Activated CD8-positive, alpha-beta T cell treated with anti-CD3 and anti-CD28 coated beads for 36 hours (primary cell): ENCODE measurements around the gene CACNA2D3. TPM values are rescaled to one million over a fixed set of nuclear protein-coding genes. Genes with fewer than 3 reads are reported as not detected.
"Not testable (repeated sequence)": the region's sequence is repeated elsewhere in the genome, so short reads cannot be mapped to it uniquely, and the experiment has no call there.

Experiments
- ATAC-seq: fragments of 200-7000 bp; cut with Tn5 transposase; one replicate; pipeline ENCODE4 v1.10.0; 2021; ENCODE audit warnings: mild to moderate bottlenecking, moderate library complexity
- CTCF ChIA-PET: fragments of 350-600 bp; sonication (Branson Sonifier 250); formaldehyde crosslinking; loops from one replicate; lab custom pipeline; 2021; ENCODE audit warnings: antibody characterized with exemption; lab: Charles Lee
- POLR2A ChIA-PET: fragments of 350-600 bp; sonication (Branson Sonifier 250); formaldehyde crosslinking; loops from one replicate; lab custom pipeline; 2021; ENCODE audit warnings: antibody characterized with exemption; lab: Charles Lee
- DNase-seq: peaks from one replicate; pipeline ENCODE4 v3.0.0-alpha.2; 2020
- H3K27ac Mint-ChIP-seq: one replicate; pipeline ENCODE4 v1.8.0; 2021; ENCODE audit warnings: mild to moderate bottlenecking, mixed read lengths
- H3K27me3 Mint-ChIP-seq: one replicate; pipeline ENCODE4 v1.8.0; 2021; ENCODE audit warnings: mixed read lengths
- H3K36me3 Mint-ChIP-seq: one replicate; pipeline ENCODE4 v1.8.0; 2021; ENCODE audit warnings: low read depth, mixed read lengths
- H3K4me1 Mint-ChIP-seq: one replicate; pipeline ENCODE4 v1.8.0; 2021; ENCODE audit warnings: low read depth, mixed read lengths
- H3K4me3 Mint-ChIP-seq: one replicate; pipeline ENCODE4 v1.8.0; 2021; ENCODE audit warnings: mild to moderate bottlenecking, moderate library complexity, mixed read lengths
- H3K9me3 Mint-ChIP-seq: one replicate; pipeline ENCODE4 v1.8.0; 2021; ENCODE audit warnings: mixed read lengths
- CTCF ChIP-seq: fragments of 200-600 bp; IDR thresholded peaks from one replicate; pipeline ENCODE4 v1.8.0; 2022; ENCODE audit warnings: antibody characterized with exemption, mild to moderate bottlenecking
- intact Hi-C: fragments of 100-400 bp; cut with micrococcal nuclease; formaldehyde crosslinking; loops from one replicate; pipeline ENCODE4 v1.10.0; 2022
- total RNA-seq, 2 experiments: library from RNA; stranded (reverse); gene quantifications; one replicate each; pipeline ENCODE4 v1.2.3, GENCODE V29; 2021

The CACNA2D3 gene
- total RNA-seq, 2 experiments from 2014 or later = not detected

GRCh38 chr3:54967731-54968161 is 845.4 kb downstream of the CACNA2D3 start:
- ChIA-PET CTCF (no interaction called here), POLR2A (no interaction called here)
- intact Hi-C loops = no loop called here
- TF ChIP-seq CTCF = no peak
- Mint-ChIP-seq H3K9me3 (peaks cover 3% of the 10 kb centered on the region), H3K27ac (no peak overlapping the region), H3K27me3 (peaks cover 2% of the 10 kb centered on the region), H3K36me3 (no peaks in the 10 kb centered on the region), H3K4me3 (no peak overlapping the region), H3K4me1 (no peaks in the 10 kb centered on the region)
- no peak for DNase-seq
- no peak for ATAC-seq

DNA sequence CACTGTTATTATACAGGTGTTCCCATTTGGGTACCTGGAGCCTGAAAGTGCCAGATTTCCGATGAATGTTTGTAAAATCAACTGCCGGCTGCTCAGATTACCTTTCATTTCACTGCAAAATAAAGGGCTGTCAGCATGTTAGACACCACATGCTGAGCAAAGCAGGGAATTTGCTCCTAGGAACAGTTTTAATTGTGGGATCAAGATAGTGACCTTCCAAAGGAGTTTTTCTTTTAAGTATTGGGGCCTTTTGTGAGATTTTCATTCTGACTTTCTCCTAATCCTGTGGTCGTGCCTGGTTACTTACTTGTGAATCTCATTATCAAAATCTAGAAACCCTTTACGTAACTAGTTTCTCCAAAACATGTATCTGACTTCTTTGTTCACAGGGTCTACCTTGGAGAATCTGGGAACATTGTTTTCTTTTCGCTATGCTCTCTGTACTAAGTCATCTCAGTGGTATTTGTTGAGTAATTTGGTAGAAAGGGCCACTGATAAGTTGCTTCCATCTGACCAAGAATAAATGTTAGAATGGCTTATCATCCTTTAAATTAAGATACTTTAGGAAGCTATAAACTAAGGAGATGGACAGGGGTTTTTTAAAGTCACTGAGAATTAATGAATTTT is 846.3 kb downstream of the CACNA2D3 start:
- ChIA-PET POLR2A (no interaction called here), CTCF (no interaction called here)
- ATAC-seq (no peak), DNase-seq (no peak)
- Mint-ChIP-seq H3K27ac (no peak overlapping the region), H3K9me3 (peaks cover 3% of the 10 kb centered on the region), H3K4me3 (no peak overlapping the region), H3K36me3 (no peaks in the 10 kb centered on the region), H3K27me3 (peaks cover 2% of the 10 kb centered on the region), H3K4me1 (no peaks in the 10 kb centered on the region)
- intact Hi-C loops = no loop called here
- TF ChIP-seq CTCF = no peak

- H3K27me3 Mint-ChIP-seq = peaks cover 2% of the 10 kb centered on the region
- peaks cover 3% of the 10 kb centered on the region for H3K9me3 Mint-ChIP-seq
- DNase-seq (no peak), ATAC-seq (no peak)
- no peaks in the 10 kb centered on the region for H3K4me1 Mint-ChIP-seq
- no peak overlapping the region for H3K27ac Mint-ChIP-seq
- H3K4me3 Mint-ChIP-seq = no peak overlapping the region
- TF ChIP-seq CTCF = no peak
- ChIA-PET POLR2A (interaction anchor here (0.8 kb wide), 1 partner anchor 924 kb away, joined by 3 read pairs; no protein-coding TSS in a partner anchor), CTCF (no interaction called here)
- intact Hi-C loops = no loop called here
- no peaks in the 10 kb centered on the region for H3K36me3 Mint-ChIP-seq
These were observed 847.3 kb downstream of the CACNA2D3 start for GRCh38 chr3:54969652-54970051.

GRCh38 chr3:54970895-54971294 is 848.5 kb downstream of the CACNA2D3 start:
- Mint-ChIP-seq H3K9me3 (peaks cover 3% of the 10 kb centered on the region), H3K4me1 (no peaks in the 10 kb centered on the region), H3K36me3 (no peaks in the 10 kb centered on the region), H3K4me3 (no peak overlapping the region), H3K27me3 (peaks cover 2% of the 10 kb centered on the region), H3K27ac (no peak overlapping the region)
- DNase-seq = no peak
- intact Hi-C loops = no loop called here
- no peak for ATAC-seq
- TF ChIP-seq CTCF = no peak
- ChIA-PET POLR2A (no interaction called here), CTCF (no interaction called here)

DNA sequence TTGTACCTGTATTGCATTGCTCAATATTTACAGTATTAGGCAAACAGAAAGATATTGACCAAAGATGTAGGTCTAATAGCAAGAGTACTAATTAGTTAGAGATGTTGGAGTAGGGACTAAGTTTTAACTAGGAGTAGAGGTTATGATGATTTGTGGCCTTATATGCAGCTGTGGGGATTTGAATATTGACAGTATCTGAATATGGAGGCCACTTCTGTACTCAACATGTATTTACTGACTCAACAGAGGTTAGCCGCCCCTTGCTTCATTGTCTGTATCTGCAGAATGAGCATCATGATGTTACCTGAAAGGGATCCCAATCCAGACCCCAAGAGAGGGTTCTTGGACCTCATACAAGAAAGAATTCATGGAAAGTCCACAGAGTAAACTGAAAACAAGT is 855.1 kb downstream of the CACNA2D3 start:
- Mint-ChIP-seq H3K27ac (no peak overlapping the region), H3K36me3 (no peaks in the 10 kb centered on the region), H3K4me1 (no peaks in the 10 kb centered on the region), H3K27me3 (no peaks in the 10 kb centered on the region), H3K9me3 (peaks cover 2% of the 10 kb centered on the region), H3K4me3 (no peak overlapping the region)
- POLR2A ChIA-PET = no interaction called here
- DNase-seq = no peak
- TF ChIP-seq CTCF = no peak
- CTCF ChIA-PET = no interaction called here
- intact Hi-C loops = no loop called here
- ATAC-seq = no peak

- H3K27me3 Mint-ChIP-seq, intact Hi-C loops, H3K9me3 Mint-ChIP-seq, CTCF ChIA-PET, H3K27ac Mint-ChIP-seq, H3K4me1 Mint-ChIP-seq, H3K36me3 Mint-ChIP-seq, POLR2A ChIA-PET, H3K4me3 Mint-ChIP-seq, ATAC-seq, DNase-seq: not testable (repeated sequence)
These were observed 855.6 kb downstream of the CACNA2D3 start for GRCh38 chr3:54977946-54978345.
